DND-41 (cell line): ENCODE data around the gene CDC16.
"Not testable (repeated sequence)": the region's sequence is repeated elsewhere in the genome, so short reads cannot be mapped to it uniquely, and the experiment has no call there.

Source experiments
- ATAC-seq: fragments of 200-7000 bp; cut with Tn5 transposase; 3 replicates; pipeline ENCODE4 v1.9.1; 2021; ENCODE audit warnings: low read depth; ENCODE audit not compliant: insufficient read depth
- DNase-seq: peaks from one replicate; pipeline ENCODE4 v3.0.0-alpha.2; 2020
- H2AFZ ChIP-seq: 2 replicates; pipeline ENCODE4 v1.6.0; 2012; ENCODE audit warnings: low read depth, low read length
- H3K27ac ChIP-seq: 2 replicates; pipeline ENCODE4 v1.5.1; 2012; ENCODE audit warnings: low read length, inconsistent platforms
- H3K27me3 ChIP-seq: fragments of 200-600 bp; sonication (generic); 2 replicates; pipeline ENCODE4 v1.6.0; 2012; ENCODE audit warnings: low read length, mild to moderate bottlenecking, inconsistent platforms; ENCODE audit not compliant: insufficient read depth, poor library complexity
- H3K36me3 ChIP-seq: 2 replicates; pipeline ENCODE4 v1.5.1; 2012; ENCODE audit warnings: low read length, inconsistent platforms; ENCODE audit not compliant: insufficient read depth
- H3K4me1 ChIP-seq: 2 replicates; pipeline ENCODE4 v1.5.1; 2012; ENCODE audit warnings: mild to moderate bottlenecking, low read length; ENCODE audit not compliant: insufficient read depth
- H3K4me2 ChIP-seq: 2 replicates; pipeline ENCODE4 v1.6.0; 2012; ENCODE audit warnings: mild to moderate bottlenecking, moderate library complexity, low read length, inconsistent platforms; ENCODE audit not compliant: insufficient read depth
- H3K4me3 ChIP-seq, 2 experiments: fragments of 200-600 bp in 1 of 2; shearing (Covaris generic) in 1 of 2; 2 replicates each; pipeline ENCODE4 v1.5.1; 2012 to 2016; ENCODE audit warnings: inconsistent platforms in 2 of 2, low read length in 2 of 2, mild to moderate bottlenecking in 2 of 2, low read depth in 1 of 2, moderate library complexity in 1 of 2
- H3K79me2 ChIP-seq: 2 replicates; pipeline ENCODE4 v1.6.0; 2012; ENCODE audit warnings: low read length, inconsistent platforms; ENCODE audit not compliant: insufficient read depth
- H3K9ac ChIP-seq: 2 replicates; pipeline ENCODE4 v1.6.0; 2012; ENCODE audit warnings: low read depth, mild to moderate bottlenecking, inconsistent platforms, low read length, moderate library complexity
- H3K9me3 ChIP-seq: 2 replicates; pipeline ENCODE4 v1.5.1; 2012; ENCODE audit warnings: low read length, moderate library complexity, mild to moderate bottlenecking, inconsistent platforms; ENCODE audit not compliant: insufficient read depth, severe bottlenecking
- H4K20me1 ChIP-seq: 2 replicates; pipeline ENCODE4 v1.6.0; 2012; ENCODE audit warnings: low read length; ENCODE audit not compliant: insufficient read depth
- CTCF ChIP-seq: IDR thresholded peaks from 2 replicates; pipeline ENCODE4 v1.5.1; 2012; ENCODE audit warnings: borderline replicate concordance, low read length, moderate library complexity, mild to moderate bottlenecking; ENCODE audit not compliant: poor library complexity, severe bottlenecking; ENCODE audit errors: extremely low read depth
- EZH2 ChIP-seq: IDR thresholded peaks from 3 replicates; pipeline ENCODE4 v1.6.1; 2012; ENCODE audit warnings: borderline replicate concordance, low read depth, mild to moderate bottlenecking, moderate library complexity, low read length, inconsistent platforms; ENCODE audit not compliant: severe bottlenecking

CDC16 gene

GRCh38 chr13:114196629-114197028, 38.1 kb upstream of the CDC16 start:
- Histone ChIP-seq H3K79me2 (no peaks in the 10 kb centered on the region), H2AFZ (no peak overlapping the region), H3K4me3 (no peak overlapping the region), H3K36me3 (no peaks in the 10 kb centered on the region), H3K27ac (no peak overlapping the region), H3K4me2 (no peak overlapping the region), H4K20me1 (no peaks in the 10 kb centered on the region), H3K9me3 (no peaks in the 10 kb centered on the region), H3K4me1 (peaks cover 4% of the 10 kb centered on the region), H3K9ac (no peak overlapping the region), H3K27me3 (no peaks in the 10 kb centered on the region)
- no peak for DNase-seq
- no peak for ATAC-seq
- TF ChIP-seq CTCF (no peak), EZH2 (no peak)

GRCh38 chr13:114198556-114198955, 36.1 kb upstream of the CDC16 start:
- ATAC-seq (no peak), DNase-seq (no peak)
- Histone ChIP-seq H3K9ac (no peak overlapping the region), H3K4me1 (peaks cover 23% of the 10 kb centered on the region), H3K4me3 (no peak overlapping the region), H3K9me3 (no peaks in the 10 kb centered on the region), H3K27me3 (no peaks in the 10 kb centered on the region), H3K27ac (no peak overlapping the region), H4K20me1 (no peaks in the 10 kb centered on the region), H2AFZ (no peak overlapping the region), H3K36me3 (no peaks in the 10 kb centered on the region), H3K79me2 (no peaks in the 10 kb centered on the region), H3K4me2 (no peak overlapping the region)
- TF ChIP-seq CTCF (no peak), EZH2 (no peak)

- H3K27me3 ChIP-seq, H3K4me3 ChIP-seq, H4K20me1 ChIP-seq, ATAC-seq, H3K79me2 ChIP-seq, H3K27ac ChIP-seq, H3K9ac ChIP-seq, H3K36me3 ChIP-seq, DNase-seq, H3K4me2 ChIP-seq, H3K9me3 ChIP-seq, H2AFZ ChIP-seq: not testable (repeated sequence)
- peaks cover 31% of the 10 kb centered on the region for H3K4me1 ChIP-seq
These were observed 35.2 kb upstream of the CDC16 start for GRCh38 chr13:114199526-114199925.

GRCh38 chr13:114199954-114200353, 34.7 kb upstream of the CDC16 start:
- Histone ChIP-seq H2AFZ (no peak overlapping the region), H3K4me2 (no peak overlapping the region), H3K4me1 (peaks cover 31% of the 10 kb centered on the region), H3K27me3 (no peaks in the 10 kb centered on the region), H3K9me3 (no peaks in the 10 kb centered on the region), H3K79me2 (no peaks in the 10 kb centered on the region), H3K36me3 (no peaks in the 10 kb centered on the region), H3K4me3 (no peak overlapping the region), H4K20me1 (no peaks in the 10 kb centered on the region), H3K27ac (no peak overlapping the region), H3K9ac (no peak overlapping the region)
- DNase-seq: no peak
- ATAC-seq: no peak
- TF ChIP-seq CTCF: no peak
- TF ChIP-seq EZH2: no peak
